GM12892 (cell line): Measurements from ENCODE around the gene OR51G2.

ENCODE experiments used
- DNase-seq: peaks from one replicate; pipeline ENCODE4 v3.0.0; 2011; ENCODE audit not compliant: insufficient read length
- FAIRE-seq: peaks from 2 replicates; lab custom pipeline; 2011; peaks lifted over from hg19 to GRCh38; lab: Jason Lieb, UNC
- POLR2A ChIP-seq: IDR thresholded peaks from 2 replicates; pipeline ENCODE4 v1.6.1; 2011; ENCODE audit warnings: low read depth, low read length, control low read depth
- POLR2AphosphoS5 ChIP-seq: IDR thresholded peaks from 2 replicates; pipeline ENCODE4 v1.6.1; 2011; ENCODE audit warnings: low read depth, low read length, control low read depth
- TAF1 ChIP-seq: IDR thresholded peaks from 2 replicates; pipeline ENCODE4 v1.6.1; 2011; ENCODE audit warnings: low read depth, mild to moderate bottlenecking, control low read depth, low read length, borderline replicate concordance

Gene OR51G2

DNA sequence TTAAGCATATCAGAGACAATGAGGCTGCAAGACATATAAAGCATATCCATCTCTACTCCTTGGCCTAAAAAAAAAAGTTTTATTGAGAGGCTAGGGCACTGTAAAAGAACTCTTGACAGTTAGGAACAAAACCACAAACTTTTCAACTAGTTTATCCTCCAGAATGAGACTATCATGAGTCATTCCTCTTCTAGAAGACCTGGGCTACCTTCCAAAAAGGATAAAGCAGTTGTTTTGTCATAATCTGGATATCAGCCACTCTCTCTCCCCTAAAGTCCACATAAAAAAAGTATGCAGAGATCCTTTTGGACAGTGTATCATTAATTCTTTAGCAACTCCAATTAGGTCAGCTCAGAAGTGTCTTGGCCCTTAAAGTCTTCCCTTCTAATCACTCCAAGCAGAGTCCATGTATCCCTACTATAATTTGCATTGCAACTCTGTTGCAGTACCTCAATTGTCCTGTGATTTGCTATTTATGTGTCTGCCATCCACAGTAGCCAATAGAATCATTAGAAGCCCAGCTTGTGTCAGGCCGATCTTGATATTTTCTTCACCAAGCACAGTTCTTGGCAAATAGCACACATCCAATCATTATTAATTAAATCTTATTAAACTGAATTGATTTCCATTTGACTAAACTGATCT is 27.0 kb downstream of the OR51G2 start:
- DNase-seq = no peak
- TF ChIP-seq TAF1 (no peak), POLR2AphosphoS5 (no peak), POLR2A (no peak)
- FAIRE-seq = no peak

DNA sequence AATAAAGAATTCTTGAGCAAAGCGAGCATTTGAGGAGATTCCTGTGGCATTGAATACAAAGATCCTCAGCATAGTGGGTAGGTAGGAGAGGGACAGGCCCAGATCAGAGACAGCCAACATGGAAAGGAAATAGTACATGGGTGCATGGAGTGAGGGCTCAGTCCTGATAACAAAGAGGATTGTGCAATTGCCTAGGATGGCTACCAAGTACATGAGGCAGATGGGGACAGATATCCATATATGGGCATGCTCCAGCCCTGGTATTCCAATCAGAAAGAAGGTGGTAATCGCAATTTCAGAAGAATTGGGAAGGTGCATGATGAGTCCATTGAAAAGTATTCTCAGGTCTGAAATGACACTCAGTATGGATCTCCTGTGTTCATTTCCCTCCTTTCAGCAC is 28.9 kb downstream of the OR51G2 start:
- no peak for TF ChIP-seq POLR2A
- TF ChIP-seq POLR2AphosphoS5 = no peak
- TF ChIP-seq TAF1 = no peak
- FAIRE-seq (no peak), DNase-seq (no peak)

GRCh38 chr11:4887591-4887990 is 31.6 kb downstream of the OR51G2 start:
- no peak for FAIRE-seq
- DNase-seq = no peak
- no peak for TF ChIP-seq POLR2A
- TF ChIP-seq TAF1 = no peak
- no peak for TF ChIP-seq POLR2AphosphoS5

GRCh38 chr11:4886186-4886585 is 33.0 kb downstream of the OR51G2 start:
- TF ChIP-seq POLR2A = no peak
- TF ChIP-seq POLR2AphosphoS5 = no peak
- no peak for TF ChIP-seq TAF1
- DNase-seq (no peak), FAIRE-seq (no peak)

DNA sequence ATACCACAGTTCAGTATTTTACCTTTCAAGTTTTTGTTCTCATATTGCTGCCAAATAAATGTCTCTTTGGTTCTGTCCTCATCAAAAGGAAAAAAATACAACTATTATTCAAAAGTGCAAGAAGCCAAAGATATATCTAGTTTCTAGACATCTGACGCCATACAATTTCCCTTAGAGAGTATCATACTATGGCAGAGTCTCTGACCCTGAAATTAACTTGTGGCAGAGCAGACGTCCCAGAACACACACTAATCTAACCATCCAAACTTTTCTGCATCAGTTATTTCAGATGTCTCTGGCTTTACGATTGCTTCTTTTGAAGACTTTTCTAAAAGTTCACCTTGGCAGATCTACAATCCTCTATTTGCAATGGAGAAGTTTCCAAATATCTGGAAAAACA is 34.8 kb downstream of the OR51G2 start:
- FAIRE-seq = no peak

DNA sequence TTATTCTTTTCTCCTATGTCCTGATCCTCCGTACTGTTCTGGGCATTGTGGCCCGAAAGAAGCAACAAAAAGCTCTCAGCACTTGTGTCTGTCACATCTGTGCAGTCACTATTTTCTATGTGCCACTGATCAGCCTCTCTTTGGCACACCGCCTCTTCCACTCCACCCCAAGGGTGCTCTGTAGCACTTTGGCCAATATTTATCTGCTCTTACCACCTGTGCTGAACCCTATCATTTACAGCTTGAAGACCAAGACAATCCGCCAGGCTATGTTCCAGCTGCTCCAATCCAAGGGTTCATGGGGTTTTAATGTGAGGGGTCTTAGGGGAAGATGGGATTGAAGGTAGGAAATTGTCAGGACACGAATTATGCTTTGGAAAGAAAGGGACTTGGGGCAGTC is 36.6 kb downstream of the OR51G2 start:
- FAIRE-seq = no peak
- TF ChIP-seq POLR2AphosphoS5 (no peak), TAF1 (no peak), POLR2A (no peak)
- DNase-seq = no peak

More for the DNA sequence above, 34.8 kb downstream of the OR51G2 start:
- TF ChIP-seq POLR2AphosphoS5 = no peak
- no peak for TF ChIP-seq POLR2A
- no peak for TF ChIP-seq TAF1
- DNase-seq = no peak

GRCh38 chr11:4881860-4882500 is 37.2 kb downstream of the OR51G2 start, which contains the start of gene OR51T1:
TSS of gene OR51T1 (plus strand) at chr11:4881900. CDS start at chr11:4881900, 0 bp downstream.
- FAIRE-seq (no peak), DNase-seq (no peak)
- TF ChIP-seq TAF1 (no peak), POLR2A (no peak), POLR2AphosphoS5 (no peak)

- FAIRE-seq = no peak
- TF ChIP-seq POLR2AphosphoS5 = no peak
- TF ChIP-seq TAF1 = no peak
- no peak for TF ChIP-seq POLR2A
- no peak for DNase-seq
These were observed 38.0 kb downstream of the OR51G2 start for GRCh38 chr11:4881188-4881587.

GRCh38 chr11:4865855-4866254 is 53.3 kb downstream of the OR51G2 start:
- no peak for DNase-seq
- TF ChIP-seq POLR2A (no peak), POLR2AphosphoS5 (no peak), TAF1 (no peak)
- no peak for FAIRE-seq

DNA sequence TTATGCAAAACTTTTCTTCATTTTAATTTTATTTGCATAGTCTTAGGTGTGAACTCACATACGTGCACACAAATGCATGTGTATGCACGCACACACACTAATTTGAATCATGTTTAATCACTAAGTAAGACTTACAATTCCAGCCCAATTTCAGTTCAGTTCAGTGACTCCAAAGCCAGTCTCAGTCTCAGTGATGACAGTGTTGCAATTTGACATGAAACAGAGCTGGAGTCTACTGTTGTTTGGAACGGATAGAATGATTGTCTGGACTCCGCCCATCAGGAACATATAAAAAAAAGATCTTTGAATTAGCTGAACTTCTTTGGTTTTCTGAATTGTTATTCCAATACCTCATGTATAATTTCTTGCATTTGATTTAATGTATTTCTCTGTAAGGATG is 55.3 kb downstream of the OR51G2 start:
- FAIRE-seq = no peak
- TF ChIP-seq POLR2AphosphoS5 = no peak
- TF ChIP-seq POLR2A = no peak
- no peak for DNase-seq
